K562 treated with DMSO at 1 percent for 48 hours (cell line): ENCODE results near the gene C17orf107. TPM values are rescaled to one million over a fixed set of nuclear protein-coding genes. Genes with fewer than 3 reads are reported as not detected.

ENCODE experiments used
- total RNA-seq: library from RNA; unstranded; fragments of 300-600 nt; gene quantifications from 2 replicates; pipeline ENCODE4 v1.2.3, GENCODE V29; 2022; ENCODE audit warnings: low replicate concordance; ENCODE audit errors: extremely low read depth

Gene C17orf107
- not detected in 2 replicates for total RNA-seq

DNA sequence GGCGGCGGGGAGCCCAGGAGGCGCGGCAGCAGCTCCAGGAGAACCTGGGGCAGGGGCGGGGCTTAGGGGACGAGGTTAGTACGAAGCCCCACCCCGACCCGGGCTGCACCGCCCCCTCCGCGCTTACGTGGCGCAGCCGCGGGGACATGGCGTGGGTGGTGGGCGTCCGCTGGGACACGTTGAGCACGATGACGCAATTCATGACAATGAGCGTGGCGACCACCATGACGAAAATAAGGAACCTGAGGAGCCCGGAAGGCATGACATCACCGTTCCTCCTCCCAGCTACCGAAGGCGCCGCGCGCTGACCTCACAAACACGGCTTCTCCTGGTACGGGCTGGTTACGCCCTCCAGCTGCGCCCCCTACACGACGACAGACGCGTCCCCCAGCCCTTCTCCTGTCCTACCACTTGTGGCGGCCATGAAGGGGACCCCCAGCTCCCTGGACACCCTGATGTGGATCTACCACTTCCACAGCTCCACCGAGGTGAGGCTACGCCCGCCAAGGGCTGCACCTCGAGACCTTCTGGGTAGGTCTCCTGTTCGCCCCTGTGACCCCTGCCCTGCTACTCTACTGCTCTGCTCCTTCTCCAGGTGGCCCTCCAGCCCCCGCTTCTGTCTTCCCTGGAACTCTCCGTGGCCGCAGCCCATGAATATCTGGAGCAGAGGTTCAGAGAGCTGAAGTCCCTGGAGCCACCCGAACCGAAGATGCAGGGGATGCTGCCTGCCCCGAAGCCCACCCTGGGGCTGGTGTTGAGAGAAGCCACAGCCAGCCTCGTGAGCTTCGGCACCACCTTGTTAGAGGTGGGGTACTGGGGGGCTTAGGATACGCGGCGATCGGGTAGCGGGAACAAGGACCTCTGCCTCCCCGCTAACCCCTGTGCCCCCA lies at the start of gene C17orf107:
Gene C17orf107 (plus strand): TSS at position 196 of the 890 bp plus-strand sequence. CDS start 227 bp downstream, at position 423.

GRCh38 chr17:4903051-4903818 lies 3.9 kb downstream of the C17orf107 start, which contains the start of gene CHRNE:
Gene CHRNE, minus strand, starts transcription at chr17:4903098. Its CDS starts 35 bp downstream, at chr17:4903063.

GRCh38 chr17:4931963-4932362 lies 32.6 kb downstream of the C17orf107 start, which contains the start of gene GP1BA:
Gene GP1BA, plus strand, starts transcription at chr17:4932277. Its CDS starts 328 bp downstream, at chr17:4932605.

GRCh38 chr17:4939796-4940554 lies 40.6 kb downstream of the C17orf107 start, which contains the start of the genes RNF167 and SLC25A11:
Gene RNF167, plus strand, starts transcription at chr17:4940268. Its CDS starts 642 bp downstream, at chr17:4940910.
Gene SLC25A11, minus strand, starts transcription at chr17:4940046. Its CDS starts 136 bp downstream, at chr17:4939910.

GRCh38 chr17:4948166-4948930 lies 49.0 kb downstream of the C17orf107 start, which contains the start of gene PFN1:
Gene PFN1, minus strand, starts transcription at chr17:4948530. Its CDS starts 136 bp downstream, at chr17:4948394.

GRCh38 chr17:4950746-4951204 lies 51.4 kb downstream of the C17orf107 start, which contains the start of gene ENO3:
Gene ENO3, plus strand, starts transcription at chr17:4951119. Its CDS starts 711 bp downstream, at chr17:4951830.

Other genes with a start within 250 kb of the C17orf107 start
- gene PELP1, start 195.4 kb upstream of the C17orf107 start, total RNA-seq, result not detected in 2 replicates
- gene ARRB2, start 188.9 kb upstream of the C17orf107 start, total RNA-seq, result not detected in 2 replicates
- not detected in 2 replicates for gene MED11, start 168.1 kb upstream of the C17orf107 start, total RNA-seq
- not detected in 2 replicates for gene ZMYND15, start 159.7 kb upstream of the C17orf107 start, total RNA-seq
- not detected in 2 replicates for gene CXCL16, start 159.6 kb upstream of the C17orf107 start, total RNA-seq
- not detected in 2 replicates for gene TM4SF5, start 127.7 kb upstream of the C17orf107 start, total RNA-seq
- gene VMO1, start 113.2 kb upstream of the C17orf107 start, total RNA-seq, result not detected in 2 replicates
- gene GLTPD2, start 110.6 kb upstream of the C17orf107 start, total RNA-seq, result not detected in 2 replicates
- not detected in 2 replicates for gene PSMB6, start 103.4 kb upstream of the C17orf107 start, total RNA-seq
- gene PLD2, start 92.4 kb upstream of the C17orf107 start, total RNA-seq, result not detected in 2 replicates
- gene MINK1, start 66.2 kb upstream of the C17orf107 start, total RNA-seq, result not detected in 2 replicates
- not detected in 2 replicates for gene CHRNE, start 3.6 kb downstream of the C17orf107 start, total RNA-seq
- gene GP1BA, start 32.7 kb downstream of the C17orf107 start, total RNA-seq, result not detected in 2 replicates
- gene SLC25A11, start 40.5 kb downstream of the C17orf107 start, total RNA-seq, result not detected in 2 replicates
- not detected in 2 replicates for gene RNF167, start 40.7 kb downstream of the C17orf107 start, total RNA-seq
- gene PFN1, start 49.0 kb downstream of the C17orf107 start, total RNA-seq, result not detected in 2 replicates
- not detected in 2 replicates for gene ENO3, start 51.6 kb downstream of the C17orf107 start, total RNA-seq
- gene SPAG7, start 68.3 kb downstream of the C17orf107 start, total RNA-seq, result not detected in 2 replicates
- gene CAMTA2, start 88.1 kb downstream of the C17orf107 start, total RNA-seq, result not detected in 2 replicates
- gene INCA1, start 98.0 kb downstream of the C17orf107 start, total RNA-seq, result not detected in 2 replicates
- not detected in 2 replicates for gene KIF1C, start 98.4 kb downstream of the C17orf107 start, total RNA-seq
- not detected in 2 replicates for gene SLC52A1, start 135.9 kb downstream of the C17orf107 start, total RNA-seq
- not detected in 2 replicates for gene ZFP3, start 178.9 kb downstream of the C17orf107 start, total RNA-seq
- not detected in 2 replicates for gene ZNF232, start 212.3 kb downstream of the C17orf107 start, total RNA-seq
- gene USP6, start 216.5 kb downstream of the C17orf107 start, total RNA-seq, result not detected in 2 replicates